Activated CD4-positive, alpha-beta T cell treated with anti-CD3 and anti-CD28 coated beads, Interleukin-10, Interleukin-2, amounts not matched to agents 100 ng/mL and 50 ng/mL, durations not matched to agents 16 hours and 8 hours (primary cell): ENCODE measurements around the gene MLLT1.

ENCODE experiments used
- DNase-seq: peaks from one replicate; pipeline ENCODE4 v3.0.0-alpha.2; 2020

MLLT1 gene

DNA sequence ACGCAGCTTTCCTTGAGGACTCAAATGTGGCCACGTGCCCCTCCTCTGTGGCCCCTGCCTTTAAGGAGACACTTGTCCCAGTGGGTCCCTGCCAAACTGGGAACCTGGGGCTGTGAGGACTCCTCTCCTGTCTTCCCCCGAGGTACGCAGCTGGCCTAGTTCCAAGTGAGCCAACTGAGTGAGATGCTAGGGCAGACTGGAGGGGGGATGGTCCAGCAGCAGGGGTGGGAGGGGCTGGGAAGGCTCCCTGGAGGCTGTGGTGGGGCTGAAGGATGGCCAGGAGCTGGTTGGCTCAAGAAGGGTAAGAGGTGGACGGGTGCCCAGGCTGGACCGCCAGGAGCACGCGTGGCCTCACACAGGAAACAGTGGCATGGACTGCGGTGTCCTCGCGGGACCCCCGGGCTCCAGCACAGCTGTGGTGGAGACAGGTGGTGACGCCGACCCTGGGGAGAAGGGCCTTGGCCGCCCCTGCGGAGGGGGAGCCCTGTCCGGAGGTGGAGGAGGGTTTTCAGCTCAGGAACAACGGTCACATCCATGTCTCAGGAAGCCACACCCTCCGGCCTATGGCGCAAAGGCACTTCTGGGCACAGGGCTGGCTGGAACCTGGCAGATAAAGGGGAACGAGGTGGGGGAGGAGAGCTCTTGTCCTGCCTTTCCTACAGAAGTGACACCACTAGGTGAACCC, 45.8 kb downstream of the MLLT1 start:
- no peak for DNase-seq

DNA sequence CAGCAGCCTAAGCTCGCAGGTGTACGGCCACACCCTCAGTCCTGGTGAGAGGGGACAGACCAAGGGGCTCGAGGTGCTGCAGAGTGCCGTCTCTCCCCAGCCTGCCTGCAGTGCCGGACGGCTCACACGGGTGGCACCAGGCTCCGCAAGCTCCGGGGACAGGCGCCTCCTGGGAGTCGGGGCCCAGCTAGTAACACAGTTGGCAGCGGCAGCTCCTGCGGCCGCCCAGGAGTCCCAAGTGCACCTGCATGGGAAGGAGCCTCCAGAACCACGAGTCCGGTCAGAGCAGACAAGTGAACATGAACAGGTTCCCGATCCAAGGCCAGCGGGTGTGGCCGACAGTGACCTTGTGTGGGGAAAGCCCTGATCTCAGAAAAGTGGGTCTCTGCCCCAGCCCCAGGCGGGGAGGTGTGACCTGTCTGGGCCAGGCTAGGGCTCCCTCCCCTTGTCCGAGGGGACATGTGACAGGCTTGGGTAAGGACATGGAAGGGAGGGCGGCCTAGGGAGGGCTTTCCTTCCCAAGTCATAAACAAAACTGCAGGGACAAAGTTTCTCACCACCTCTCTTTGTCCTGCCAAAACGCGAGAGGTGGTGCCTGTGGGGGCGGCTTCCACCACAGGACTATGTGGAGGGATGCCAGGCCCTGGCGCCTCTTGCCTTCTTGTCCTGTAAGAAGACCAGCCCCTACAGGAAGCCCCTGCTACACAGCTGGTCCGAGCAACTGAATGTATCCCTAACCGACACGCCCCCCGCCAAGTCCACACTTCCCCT, 46.5 kb downstream of the MLLT1 start:
- DNase-seq, result no peak

DNA sequence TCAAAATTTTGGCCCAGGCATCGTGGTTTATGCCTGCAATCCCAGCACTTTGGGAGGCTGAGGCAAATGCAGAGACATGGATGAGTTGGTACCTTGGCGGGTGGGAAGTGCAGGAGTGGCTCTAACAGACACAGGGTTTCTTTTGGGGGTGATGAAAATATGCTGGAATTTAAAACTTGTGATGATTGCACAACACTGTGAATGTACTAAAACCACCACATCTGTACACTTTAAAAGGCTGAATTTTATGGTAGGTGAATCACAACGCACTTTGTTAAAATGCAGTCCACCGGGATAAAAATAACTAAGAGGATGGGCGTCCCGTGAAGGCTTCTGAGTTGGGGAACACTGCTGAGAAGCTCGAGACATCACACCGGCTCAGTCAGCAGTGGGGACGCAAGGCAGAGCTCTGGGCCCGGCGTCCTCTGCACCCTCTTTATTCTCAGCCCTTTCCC, 47.1 kb downstream of the MLLT1 start:
- DNase-seq, result no peak

- DNase-seq, result no peak
These were observed 48.8 kb downstream of the MLLT1 start for GRCh38 chr19:6230991-6231448.

- DNase-seq, result no peak
These were observed 49.6 kb downstream of the MLLT1 start for GRCh38 chr19:6229951-6230712.

GRCh38 chr19:6229216-6229913, 50.4 kb downstream of the MLLT1 start:
- no peak for DNase-seq

GRCh38 chr19:6228551-6229215, 51.1 kb downstream of the MLLT1 start:
- no peak for DNase-seq

GRCh38 chr19:6227936-6228325, 51.8 kb downstream of the MLLT1 start:
- DNase-seq, result no peak

DNA sequence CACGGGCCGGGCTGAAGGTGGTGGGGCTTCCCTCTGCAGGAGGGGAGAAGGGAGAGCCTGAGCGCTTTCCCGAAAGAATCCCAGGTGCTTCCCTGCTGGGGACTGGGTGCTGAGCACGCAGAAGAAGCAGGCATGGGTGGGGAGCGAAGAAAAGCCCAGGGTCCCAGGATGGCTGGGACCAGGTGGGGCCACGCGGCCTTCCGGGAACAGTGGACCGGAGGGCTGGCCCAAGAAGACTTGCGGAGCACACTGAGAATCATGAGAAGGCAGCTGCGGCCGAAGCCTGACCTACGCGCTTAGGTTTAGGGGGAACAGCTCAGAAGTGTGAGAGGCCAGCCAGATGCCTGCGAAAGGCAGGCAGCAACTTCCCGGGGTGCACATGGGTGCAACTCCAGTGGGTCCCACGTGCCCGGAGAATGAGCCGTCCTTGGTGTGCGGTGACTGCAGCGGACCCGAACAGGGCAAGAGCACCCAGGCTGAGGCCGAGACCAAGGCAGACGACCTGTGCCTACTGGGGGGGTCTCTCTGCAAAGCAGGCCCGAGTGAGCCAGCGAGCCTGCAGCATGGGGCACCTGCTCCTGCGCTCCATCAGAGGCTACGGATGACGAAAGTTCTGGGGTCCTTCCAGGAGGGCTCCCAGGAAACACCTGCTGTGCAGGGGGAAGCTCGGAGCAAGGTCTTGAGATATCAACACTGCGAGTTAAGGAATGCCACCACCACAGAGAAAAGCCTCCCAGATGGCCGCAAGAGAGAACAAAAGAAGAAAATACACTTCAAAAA, 52.4 kb downstream of the MLLT1 start:
- no peak for DNase-seq

- no peak for DNase-seq
These were observed 53.2 kb downstream of the MLLT1 start for GRCh38 chr19:6226444-6227155.

DNA sequence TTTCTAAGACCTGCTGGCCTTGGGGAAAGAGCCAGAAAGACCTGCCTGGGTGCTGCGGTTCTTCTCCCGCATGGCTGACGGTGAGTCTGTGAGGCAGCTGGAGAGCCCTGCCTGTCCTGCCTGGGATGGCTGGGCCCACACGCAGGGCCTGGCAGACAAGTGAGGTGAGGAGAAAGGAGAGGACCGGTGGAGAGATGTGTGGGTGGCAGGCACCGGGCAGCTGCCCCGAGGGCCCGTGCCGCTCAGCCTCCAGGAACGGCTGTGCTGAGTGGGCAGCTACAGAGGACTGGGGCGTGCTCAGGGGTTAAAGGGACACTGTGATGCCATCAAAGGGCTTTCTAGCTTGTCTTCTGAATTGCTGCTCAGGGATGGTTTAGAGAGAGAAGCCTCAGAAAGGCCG, 53.8 kb downstream of the MLLT1 start:
- no peak for DNase-seq

DNA sequence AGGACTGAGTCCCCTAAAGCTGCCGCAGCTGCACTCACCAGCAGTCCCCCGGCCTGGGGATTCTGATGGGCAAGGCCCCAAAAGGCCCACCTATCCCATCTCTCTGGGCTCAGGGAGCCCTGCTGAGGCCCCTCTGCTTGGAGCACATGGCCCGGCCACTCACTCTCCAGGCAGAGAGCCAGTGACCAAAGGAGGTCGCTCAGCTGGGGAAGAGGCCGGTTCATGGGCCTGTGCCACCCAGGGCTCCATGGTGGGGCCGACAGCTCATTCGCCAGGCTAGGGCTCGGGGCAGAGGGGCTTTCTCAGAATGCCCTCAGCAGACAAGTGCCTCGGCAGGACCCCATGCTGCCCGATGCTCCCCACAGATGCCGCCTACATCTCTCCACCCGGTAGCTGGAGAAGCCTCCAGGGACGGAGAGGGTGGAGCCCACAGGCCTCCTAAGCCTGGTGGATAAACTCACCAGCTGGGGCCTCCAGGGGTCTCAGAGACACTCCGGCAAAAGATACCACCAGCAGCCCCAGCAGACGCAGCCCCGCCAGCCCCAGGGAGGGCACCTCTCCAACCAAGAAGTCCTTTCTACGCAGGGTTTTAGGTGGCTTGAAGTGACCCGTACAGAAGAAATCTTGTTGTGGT, 54.4 kb downstream of the MLLT1 start:
- no peak for DNase-seq

DNA sequence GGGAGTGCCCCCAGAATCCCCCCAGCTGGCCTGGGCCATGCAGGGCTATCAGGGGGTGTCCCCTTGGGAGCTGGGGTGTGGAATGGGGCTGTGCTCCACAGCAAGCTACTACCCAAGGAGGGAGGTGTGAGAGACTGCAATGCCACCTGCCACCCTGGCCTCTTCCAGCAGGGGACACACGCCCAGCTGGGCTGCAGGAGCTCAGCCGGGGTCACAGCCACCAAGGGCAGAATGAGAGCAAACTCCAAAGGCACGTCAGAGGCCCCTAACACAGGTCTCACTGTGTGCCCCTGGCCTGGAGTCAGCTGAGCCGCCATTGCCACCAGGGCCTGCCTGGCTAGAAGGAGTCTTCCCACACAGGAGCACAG, 55.5 kb downstream of the MLLT1 start:
- no peak for DNase-seq

DNA sequence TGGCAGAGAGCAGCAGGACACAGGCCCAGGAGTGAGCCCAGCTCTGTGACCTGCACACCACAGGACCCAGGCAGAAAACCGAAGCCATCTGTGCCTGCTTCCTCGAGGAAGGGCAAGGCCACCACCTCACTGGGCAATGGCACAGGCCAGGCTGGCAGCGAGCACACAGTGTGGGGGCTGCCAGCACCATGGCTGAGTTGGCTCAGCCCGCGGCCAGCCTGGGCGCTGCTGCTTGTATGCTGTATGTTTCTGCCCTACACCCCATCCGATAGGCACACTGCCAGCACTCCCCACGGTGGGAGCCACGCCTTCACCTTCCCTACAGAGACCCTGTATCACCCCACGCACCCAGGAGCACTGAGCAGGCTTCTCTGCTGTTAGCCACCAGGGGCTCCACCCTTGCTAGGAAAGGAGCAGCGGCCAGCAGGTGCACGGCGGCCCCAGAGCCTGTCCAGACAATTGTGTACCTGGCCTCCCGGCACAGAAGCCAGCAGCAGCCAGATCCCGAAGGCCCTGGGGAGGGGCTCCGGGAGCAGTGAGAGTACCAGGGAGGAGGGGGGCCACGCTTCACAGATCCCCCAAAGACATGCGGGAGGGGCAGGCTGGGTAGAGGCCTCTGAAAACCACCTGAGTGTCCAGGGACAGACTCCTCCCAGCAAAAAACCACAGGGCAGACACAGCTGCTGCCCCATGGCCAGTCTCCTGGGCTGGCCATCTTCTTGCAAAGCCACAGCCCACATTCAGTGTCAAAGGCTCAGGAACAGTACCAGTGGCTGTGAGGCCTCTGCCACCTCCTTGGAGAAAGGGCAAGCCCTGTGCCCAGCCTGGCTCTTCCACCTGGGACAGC, 56.1 kb downstream of the MLLT1 start:
- no peak for DNase-seq

GRCh38 chr19:6222884-6223283, 56.9 kb downstream of the MLLT1 start:
- no peak for DNase-seq

DNA sequence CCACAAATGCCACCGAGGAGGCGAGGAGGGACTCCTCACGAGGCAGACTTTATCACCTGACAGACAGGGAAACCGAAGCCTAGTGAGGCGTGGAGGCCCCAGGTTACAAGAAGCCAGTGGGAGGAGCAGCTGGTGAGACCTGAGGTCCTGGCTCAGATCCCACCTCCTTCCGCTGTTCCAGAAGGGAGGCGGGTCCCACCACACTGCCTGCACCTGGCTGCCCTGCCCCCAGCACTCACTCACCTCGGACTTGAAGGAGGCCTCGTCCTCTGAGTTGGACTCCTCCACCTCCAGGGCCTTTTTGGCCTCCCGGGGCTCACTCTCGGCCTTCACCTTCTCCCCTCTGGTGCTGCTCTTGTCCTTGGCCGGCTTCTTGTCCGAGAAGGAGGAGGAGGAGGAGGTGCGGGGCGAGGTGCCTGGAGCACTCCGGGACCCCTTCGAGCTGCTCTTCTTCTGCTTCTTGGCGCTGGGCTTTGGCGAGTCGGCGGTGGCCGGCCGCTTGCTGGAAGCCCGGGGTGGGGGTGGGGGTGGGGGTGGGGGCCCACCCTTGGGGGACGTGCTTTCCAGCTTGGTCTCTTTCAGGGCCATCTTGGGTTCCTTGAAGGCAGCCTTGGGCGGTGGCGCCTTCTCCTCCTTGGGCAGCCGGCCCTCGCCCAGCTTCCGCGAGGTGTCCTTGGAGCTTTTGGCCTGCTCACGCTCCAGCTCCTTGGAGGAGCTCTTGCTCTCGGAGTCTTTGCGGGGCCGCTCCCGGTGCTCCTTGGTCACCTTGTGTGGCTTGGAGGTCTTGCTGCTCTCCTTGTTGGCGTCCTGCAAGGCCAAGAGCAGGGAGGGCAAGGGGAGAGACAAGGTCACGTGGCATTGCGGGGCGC, 57.7 kb downstream of the MLLT1 start:
- no peak for DNase-seq

GRCh38 chr19:6221220-6221877, 58.4 kb downstream of the MLLT1 start:
- DNase-seq, result no peak
